SH-SY5Y (cell line): Measurements from ENCODE around the gene NEUROD2.

Source experiments
- GATA2 ChIP-seq: IDR thresholded peaks from 2 replicates; pipeline ENCODE4 v1.6.1; 2011; ENCODE audit warnings: mild to moderate bottlenecking, low read depth, low read length
- GATA3 ChIP-seq: IDR thresholded peaks from 2 replicates; pipeline ENCODE4 v1.6.1; 2011; ENCODE audit warnings: low read depth, mild to moderate bottlenecking, low read length, moderate library complexity

DNA sequence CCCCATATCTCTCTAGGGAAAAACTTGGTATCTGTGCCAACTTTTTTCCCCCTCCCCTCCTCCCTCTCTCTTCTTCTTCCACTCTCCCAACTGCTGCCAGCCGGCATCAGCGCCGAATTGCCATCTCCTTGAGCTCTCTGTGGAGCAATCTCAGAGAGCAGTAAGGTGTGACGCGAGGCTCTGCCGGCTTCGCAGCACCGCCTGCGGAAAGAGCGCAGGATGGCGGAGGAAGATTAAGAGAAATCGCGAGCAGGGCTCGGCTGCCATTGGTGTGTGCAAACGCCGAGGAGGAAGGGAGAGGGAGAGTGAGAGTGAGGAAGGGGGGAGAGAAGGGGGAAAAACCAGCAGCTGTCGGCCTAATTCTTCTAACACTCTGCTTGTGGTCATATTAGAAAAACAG, 44.2 kb downstream of the NEUROD2 start:
- TF ChIP-seq GATA3 (no peak), GATA2 (no peak)
